Mucosa of descending colon (tissue), 3 donors: ENCODE results near the gene PHF21A. TPM values are rescaled to one million over a fixed set of nuclear protein-coding genes. Genes with fewer than 3 reads are reported as not detected.

Experiments used
- ATAC-seq: fragments of 200-7000 bp; cut with Tn5 transposase; one replicate; pipeline ENCODE4 v1.9.1; 2020; ENCODE audit warnings: mild to moderate bottlenecking, moderate library complexity
- DNase-seq, 3 donors: peaks; one replicate each; pipeline ENCODE4 v3.0.0-alpha.2; 2020
- H3K36me3 ChIP-seq: fragments of 200-600 bp; one replicate; pipeline ENCODE4 v1.8.0; 2021; ENCODE audit warnings: low read depth, mild to moderate bottlenecking
- H3K4me1 ChIP-seq: fragments of 200-600 bp; one replicate; pipeline ENCODE4 v1.8.0; 2021; ENCODE audit warnings: low read depth, mild to moderate bottlenecking
- H3K4me3 ChIP-seq: fragments of 200-600 bp; one replicate; pipeline ENCODE4 v1.8.0; 2021; ENCODE audit warnings: mild to moderate bottlenecking
- H3K9me3 ChIP-seq: fragments of 200-600 bp; one replicate; pipeline ENCODE4 v1.8.0; 2021; ENCODE audit warnings: mild to moderate bottlenecking
- CTCF ChIP-seq: fragments of 200-600 bp; IDR thresholded peaks from one replicate; pipeline ENCODE4 v1.8.0; 2022; ENCODE audit warnings: antibody characterized with exemption, mild to moderate bottlenecking
- intact Hi-C, 2 donors: fragments of 100-400 bp; cut with DNase I in 1 of 2; cut with micrococcal nuclease in 1 of 2; formaldehyde crosslinking; loops; one replicate each; pipeline versions ENCODE4 v1.11.0 to v1.11.1; 2022; cut with DNase I, micrococcal nuclease
- total RNA-seq, 3 donors: library from RNA; stranded (reverse); fragmentation: NEBNext Ultra II Directional in 2 of 3; extraction: Animal tissue kit (Norgen Biotek cat#: 25700) in 2 of 3; gene quantifications; one replicate each; pipeline versions ENCODE4 v1.2.1 to v1.2.4, GENCODE V29; 2021 to 2023
- donor health status: DM: no; HTN: no; CAD: no; lungs with moderate emphysema.
- donor health status: DM: no; HTN: no; CAD: no.
- donor health status: DM: no; HTN: yes; CAD: no.

PHF21A gene
- total RNA-seq, 3 donors from 2014 or later: 20.3 to 78.1 (median 23.3) TPM

GRCh38 chr11:45915446-45915845 lies 205.8 kb downstream of the PHF21A start:
- intact Hi-C loops: no loop called here
- peaks cover 8% of the 10 kb centered on the region for H3K36me3 ChIP-seq

GRCh38 chr11:45913942-45914635 lies 207.2 kb downstream of the PHF21A start:
- Histone ChIP-seq H3K36me3 (peaks cover 8% of the 10 kb centered on the region), H3K9me3 (no peaks in the 10 kb centered on the region), H3K4me3 (no peak overlapping the region), H3K4me1 (peaks cover 9% of the 10 kb centered on the region)
- DNase-seq (no peak), ATAC-seq (no peak)
- intact Hi-C loops: no loop called here
- TF ChIP-seq CTCF: no peak

More at GRCh38 chr11:45915446-45915845, 205.8 kb downstream of the PHF21A start:
- Histone ChIP-seq H3K4me3 (no peak overlapping the region), H3K4me1 (peaks cover 9% of the 10 kb centered on the region), H3K9me3 (no peaks in the 10 kb centered on the region)
- ATAC-seq (no peak), DNase-seq (peak in 1 of 3 donors; percentile 27)
- no peak for TF ChIP-seq CTCF

GRCh38 chr11:45913514-45913913 lies 207.7 kb downstream of the PHF21A start:
- no peaks in the 10 kb centered on the region for H3K9me3 ChIP-seq
- peaks cover 8% of the 10 kb centered on the region for H3K36me3 ChIP-seq
- no peak for ATAC-seq
- H3K4me3 ChIP-seq: no peak overlapping the region
- TF ChIP-seq CTCF: no peak
- peaks cover 9% of the 10 kb centered on the region for H3K4me1 ChIP-seq
- DNase-seq: no peak
- intact Hi-C loops: no loop called here

- no peak for ATAC-seq
- peaks cover 8% of the 10 kb centered on the region for H3K36me3 ChIP-seq
These were observed 210.6 kb downstream of the PHF21A start for GRCh38 chr11:45910623-45911022.

GRCh38 chr11:45909594-45910475 lies 211.4 kb downstream of the PHF21A start:
- Histone ChIP-seq H3K36me3 (peaks cover 8% of the 10 kb centered on the region), H3K4me1 (no peaks in the 10 kb centered on the region), H3K4me3 (no peak overlapping the region), H3K9me3 (no peaks in the 10 kb centered on the region)
- no peak for TF ChIP-seq CTCF
- no peak for ATAC-seq
- intact Hi-C loops: no loop called here
- no peak for DNase-seq

More at GRCh38 chr11:45910623-45911022, 210.6 kb downstream of the PHF21A start:
- no peak overlapping the region for H3K4me3 ChIP-seq
- DNase-seq: no peak
- no peaks in the 10 kb centered on the region for H3K9me3 ChIP-seq
- no peaks in the 10 kb centered on the region for H3K4me1 ChIP-seq
- no peak for TF ChIP-seq CTCF
- intact Hi-C loops: no loop called here
